ENCODE data around the gene VDR. TPM values are rescaled to one million over a fixed set of nuclear protein-coding genes. Genes with fewer than 3 reads are reported as not detected.

Gene VDR
- total and polyA plus RNA-seq, 2 donors (not counting 1 experiment from before 2014, with no cell fraction given), result 0.37 to 0.42 TPM

DNA sequence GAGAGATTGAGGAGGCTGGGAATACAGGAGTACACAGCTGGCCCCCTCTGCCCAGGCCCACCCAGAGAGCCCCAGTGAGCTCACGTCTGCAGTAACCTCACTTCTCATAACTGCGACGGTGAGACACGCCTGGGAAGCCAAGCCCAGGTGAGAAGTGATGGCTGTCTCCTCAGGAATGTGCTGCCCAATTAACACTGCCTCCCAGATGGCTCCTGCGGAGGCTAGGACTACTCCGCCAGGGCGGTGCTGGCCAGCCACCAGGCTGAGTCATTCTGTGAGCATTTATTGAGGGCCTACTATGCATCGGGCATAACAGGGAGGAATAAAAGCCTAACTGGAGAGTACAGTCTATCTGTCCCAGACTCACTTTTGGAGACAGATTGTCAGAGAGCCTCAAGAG is 49.3 kb upstream of the VDR start:
- Mint-ChIP-seq H3K9me3 (ENCODE audit: insufficient read depth) (peaks cover 3% of the 10 kb centered on the region), H3K27me3 (peaks cover 13% of the 10 kb centered on the region), H3K4me1 (no peaks in the 10 kb centered on the region), H3K27ac (no peak overlapping the region), H3K4me3 (no peak overlapping the region)
- H3K36me3 ChIP-seq (replicated peaks in 1 of 2; ENCODE audit: control extremely low read depth in 1 of 2, control insufficient read depth in 1 of 2, extremely low read depth in 1 of 2, insufficient read depth in 2 of 2, low read length in 1 of 2), result no peaks in the 10 kb centered on the region
- ChIA-PET POLR2A (no interaction called here), CTCF (interaction anchor here (1.0 kb wide), 1 partner anchor 10 kb away, joined by 3 read pairs; the partner anchor contains the start of gene TMEM106C)
- TF ChIP-seq CTCF (IDR thresholded peaks at IDR 0.05) (no peak), EZH2 (IDR thresholded peaks at IDR 0.05; ENCODE audit: borderline replicate concordance, insufficient read depth, low read depth, low read length, poor library complexity, severe bottlenecking) (no peak)
- no peak overlapping the region for H2AFZ ChIP-seq (ENCODE audit: insufficient read depth, low read depth, low read length, poor library complexity, severe bottlenecking)
- ATAC-seq (ENCODE audit: low read depth) (no peak), DNase-seq (no peak)
- H3K9ac ChIP-seq (ENCODE audit: low read length), result no peak overlapping the region
- 100% methylated on average over 8 of the region's 8 CpGs for WGBS (ENCODE audit: insufficient coverage)
- peaks cover 0 to 14% (median 13%) of the 10 kb centered on the region in 3 donors for H3K9me3 ChIP-seq (ENCODE audit: control extremely low read depth in 1 of 3, control insufficient read depth in 2 of 3, insufficient read depth in 1 of 3, low read length in 2 of 3)
- intact Hi-C loops (cut with micrococcal nuclease), result no loop called here
- H3K79me2 ChIP-seq (ENCODE audit: control insufficient read depth, insufficient read depth, low read length), result no peaks in the 10 kb centered on the region
- H3K4me2 ChIP-seq (replicated peaks; ENCODE audit: low read depth, low read length, poor library complexity, severe bottlenecking), result no peak overlapping the region
- H3K4me1 ChIP-seq (ENCODE audit: control insufficient read depth in 2 of 2, insufficient read depth in 2 of 2, low read length in 2 of 2), result no peaks in the 10 kb centered on the region
- H3K4me3 ChIP-seq (ENCODE audit: control extremely low read depth in 1 of 5, extremely low read depth in 1 of 5, insufficient read depth in 1 of 5, low read depth in 2 of 5, low read length in 4 of 5), result no peak overlapping the region
- no peak overlapping the region for H3K27ac ChIP-seq (ENCODE audit: low read length in 2 of 2)
- H4K20me1 ChIP-seq (ENCODE audit: control insufficient read depth, insufficient read depth, low read length, poor library complexity, severe bottlenecking), result no peaks in the 10 kb centered on the region
- H3K27me3 ChIP-seq (replicated peaks in 1 of 4; ENCODE audit: control extremely low read depth in 1 of 4, control insufficient read depth in 3 of 4, insufficient read depth in 4 of 4, low read length in 3 of 4), result peaks cover 0 to 10% (median 0%) of the 10 kb centered on the region in 4 experiments

- no peaks in the 10 kb centered on the region for H3K9me3 Mint-ChIP-seq (ENCODE audit: insufficient read depth)
- Histone ChIP-seq H3K27me3 (replicated peaks in 1 of 4; ENCODE audit: control extremely low read depth in 1 of 4, control insufficient read depth in 3 of 4, insufficient read depth in 4 of 4, low read length in 3 of 4) (peaks cover 0 to 10% (median 0%) of the 10 kb centered on the region in 4 experiments), H3K9me3 (ENCODE audit: control extremely low read depth in 1 of 3, control insufficient read depth in 2 of 3, insufficient read depth in 1 of 3, low read length in 2 of 3) (no peaks in the 10 kb centered on the region), H4K20me1 (ENCODE audit: control insufficient read depth, insufficient read depth, low read length, poor library complexity, severe bottlenecking) (no peaks in the 10 kb centered on the region), H3K4me1 (ENCODE audit: control insufficient read depth in 2 of 2, insufficient read depth in 2 of 2, low read length in 2 of 2) (no peaks in the 10 kb centered on the region), H3K9ac (ENCODE audit: low read length) (no peak overlapping the region), H3K4me2 (replicated peaks; ENCODE audit: low read depth, low read length, poor library complexity, severe bottlenecking) (no peak overlapping the region), H3K27ac (ENCODE audit: low read length in 2 of 2) (no peak overlapping the region), H2AFZ (ENCODE audit: insufficient read depth, low read depth, low read length, poor library complexity, severe bottlenecking) (no peak overlapping the region), H3K79me2 (ENCODE audit: control insufficient read depth, insufficient read depth, low read length) (no peaks in the 10 kb centered on the region), H3K4me3 (ENCODE audit: control extremely low read depth in 1 of 5, extremely low read depth in 1 of 5, insufficient read depth in 1 of 5, low read depth in 2 of 5, low read length in 4 of 5) (no peak overlapping the region), H3K36me3 (replicated peaks in 1 of 2; ENCODE audit: control extremely low read depth in 1 of 2, control insufficient read depth in 1 of 2, extremely low read depth in 1 of 2, insufficient read depth in 2 of 2, low read length in 1 of 2) (no peaks in the 10 kb centered on the region)
- H3K27me3 Mint-ChIP-seq, result peaks cover 20% of the 10 kb centered on the region
- 82% methylated on average over 6 of the region's 8 CpGs for WGBS (ENCODE audit: insufficient coverage)
- ChIA-PET POLR2A (no interaction called here), CTCF (interaction anchor here (1.3 kb wide), 1 partner anchor 12 kb away, joined by 3 read pairs; the partner anchor contains the start of gene TMEM106C)
- TF ChIP-seq CTCF (IDR thresholded peaks at IDR 0.05) (no peak), EZH2 (IDR thresholded peaks at IDR 0.05; ENCODE audit: borderline replicate concordance, insufficient read depth, low read depth, low read length, poor library complexity, severe bottlenecking) (no peak)
- intact Hi-C loops (cut with micrococcal nuclease), result no loop called here
- H3K4me1 Mint-ChIP-seq, result no peaks in the 10 kb centered on the region
- ATAC-seq (ENCODE audit: low read depth) (no peak), DNase-seq (no peak)
- no peak overlapping the region for H3K4me3 Mint-ChIP-seq
- H3K27ac Mint-ChIP-seq, result no peak overlapping the region
Observed at GRCh38 chr12:47950856-47951468, 46.2 kb upstream of the VDR start.
